ENCODE data around the gene GZF1.

- TF ChIP-seq CTCF (IDR thresholded peaks at IDR 0.05), result no peak
- no peak for TF ChIP-seq EP300 (IDR thresholded peaks at IDR 0.05; ENCODE audit: low read depth)
Observed at GRCh38 chr20:23401051-23401450, 39.1 kb downstream of the GZF1 start.

Measured in transverse colon (tissue), 3 donors.